HCT116 (cell line): ENCODE measurements around the gene RAB1A. TPM values are rescaled to one million over a fixed set of nuclear protein-coding genes. Genes with fewer than 3 reads are reported as not detected.

Experiments used
- ATAC-seq: fragments of 200-7000 bp; cut with Tn5 transposase; 2 replicates; pipeline ENCODE4 v1.9.1; 2020; ENCODE audit warnings: mild to moderate bottlenecking, moderate library complexity
- BruUV-seq: library from RNA; stranded (reverse); fragments of 400-500 nt; replicated peaks from 2 replicates; lab custom pipeline; 2021; lab: Mats Ljungman, UMichigan
- CTCF ChIA-PET: fragments of 300-600 bp; sonication (Branson Sonifier 250); formaldehyde crosslinking; loops from one replicate; lab custom pipeline; 2021; ENCODE audit warnings: antibody characterized with exemption; lab: Charles Lee
- POLR2A ChIA-PET: fragments of 300-600, 350-600 bp; sonication (Branson Sonifier 250); formaldehyde crosslinking; loops from one replicate; lab custom pipeline; 2021; ENCODE audit warnings: antibody characterized with exemption; lab: Charles Lee
- RAD21 ChIA-PET, 2 experiments: fragments of 300-600 bp; sonication (Branson Sonifier 250); formaldehyde crosslinking; loops; one replicate each; lab custom pipeline; 2023; ENCODE audit warnings: low total read pairs in 2 of 2; ENCODE audit not compliant: uncharacterized antibody in 2 of 2, unreplicated experiment in 2 of 2, low non-redundant PET in 1 of 2; lab: Charles Lee
- DNase-seq: peaks from one replicate; pipeline ENCODE4 v3.0.0-alpha.2; 2010; ENCODE audit warnings: low read depth, low spot score
- H2AFZ ChIP-seq: fragments of 200-600 bp; shearing (Covaris generic), sonication (generic); 2 replicates; pipeline ENCODE4 v1.6.1; 2017; ENCODE audit warnings: low read depth, mixed run types, mixed read lengths, antibody characterized with exemption, low read length; ENCODE audit not compliant: poor library complexity, severe bottlenecking
- H3K27ac ChIP-seq: 2 replicates; pipeline ENCODE4 v1.5.1; 2012; ENCODE audit warnings: low read depth, low read length
- H3K27me3 ChIP-seq: fragments of 200-600 bp; sonication (generic); 2 replicates; pipeline ENCODE4 v1.6.1; 2016; ENCODE audit warnings: mixed run types, low read length, mixed read lengths; ENCODE audit not compliant: insufficient read depth
- H3K36me3 ChIP-seq, 2 experiments: fragments of 200-500 bp in 1 of 2; fragments of 200-600 bp in 1 of 2; sonication (Bioruptor generic) in 1 of 2; sonication (generic) in 1 of 2; 2 replicates each; pipeline versions ENCODE4 v1.5.1 to v1.6.1; 2014 to 2016; ENCODE audit warnings: low read length in 2 of 2, inconsistent platforms in 1 of 2, mixed read lengths in 1 of 2, mixed run types in 1 of 2; ENCODE audit not compliant: insufficient read depth in 2 of 2, control insufficient read depth in 1 of 2
- H3K4me1 ChIP-seq, 2 experiments: fragments of 200-600 bp in 1 of 2; sonication (generic) in 1 of 2; 2 replicates each; pipeline versions ENCODE4 v1.5.1 to v1.6.1; 2012 to 2017; ENCODE audit warnings: low read length in 2 of 2, inconsistent platforms in 1 of 2, mild to moderate bottlenecking in 1 of 2, mixed read lengths in 1 of 2, mixed run types in 1 of 2, moderate library complexity in 1 of 2; ENCODE audit not compliant: insufficient read depth in 2 of 2, control insufficient read depth in 1 of 2
- H3K4me2 ChIP-seq: fragments of 200-600 bp; sonication (generic); 2 replicates; pipeline ENCODE4 v1.6.1; 2017; ENCODE audit warnings: mixed run types, low read length, mixed read lengths
- H3K4me3 ChIP-seq, 2 experiments: fragments of 200-600 bp in 1 of 2; sonication (generic) in 1 of 2; replicated peaks in 1 of 2; 2 replicates each; pipeline ENCODE4 v1.5.1; 2011 to 2016; ENCODE audit warnings: low read length in 2 of 2, control low read depth in 1 of 2, low read depth in 1 of 2, mild to moderate bottlenecking in 1 of 2, mixed read lengths in 1 of 2, mixed run types in 1 of 2
- H3K79me2 ChIP-seq: fragments of 200-600 bp; sonication (generic); 2 replicates; pipeline ENCODE4 v1.6.1; 2017; ENCODE audit warnings: mild to moderate bottlenecking, mixed run types, low read length, moderate library complexity, mixed read lengths; ENCODE audit not compliant: insufficient read depth
- H3K9ac ChIP-seq: fragments of 200-600 bp; sonication (generic); 2 replicates; pipeline ENCODE4 v1.6.1; 2016; ENCODE audit warnings: low read length, mixed read lengths
- H3K9me2 ChIP-seq: fragments of 200-600 bp; sonication (generic), shearing (Covaris generic); 2 replicates; pipeline ENCODE4 v1.6.1; 2017; ENCODE audit warnings: mixed run types, mild to moderate bottlenecking, moderate library complexity; ENCODE audit not compliant: insufficient read depth
- H3K9me3 ChIP-seq, 2 experiments: fragments of 200-500 bp in 1 of 2; fragments of 200-600 bp in 1 of 2; sonication (Bioruptor generic) in 1 of 2; sonication (generic) in 1 of 2; 2 replicates each; pipeline ENCODE4 v1.6.1; 2014 to 2017; ENCODE audit warnings: low read length in 2 of 2, mixed read lengths in 2 of 2, inconsistent platforms in 1 of 2, low read depth in 1 of 2, mild to moderate bottlenecking in 1 of 2, mixed run types in 1 of 2, moderate library complexity in 1 of 2; ENCODE audit not compliant: control insufficient read depth in 1 of 2, insufficient read depth in 1 of 2
- H4K20me1 ChIP-seq: fragments of 200-600 bp; sonication (generic), shearing (Covaris generic); 2 replicates; pipeline ENCODE4 v1.6.1; 2017; ENCODE audit warnings: mixed run types, mild to moderate bottlenecking, moderate library complexity; ENCODE audit not compliant: insufficient read depth
- CEBPB ChIP-seq: IDR thresholded peaks from 2 replicates; pipeline ENCODE4 v1.6.1; 2012; ENCODE audit warnings: low read depth
- FOSL1 ChIP-seq: IDR thresholded peaks from 2 replicates; pipeline ENCODE4 v1.6.1; 2012; ENCODE audit warnings: low read depth
- POLR2AphosphoS5 ChIP-seq: IDR thresholded peaks from 2 replicates; pipeline ENCODE4 v1.6.1; 2011; ENCODE audit warnings: mild to moderate bottlenecking, low read depth, low read length, moderate library complexity
- SP1 ChIP-seq: IDR thresholded peaks from 2 replicates; pipeline ENCODE4 v1.6.1; 2012; ENCODE audit warnings: low read depth
- SRF ChIP-seq: IDR thresholded peaks from 2 replicates; pipeline ENCODE4 v1.6.1; 2012; ENCODE audit warnings: low read depth
- TCF7L2 ChIP-seq: IDR thresholded peaks from 2 replicates; pipeline ENCODE4 v1.7.0; 2011; ENCODE audit warnings: borderline replicate concordance, inconsistent platforms; ENCODE audit not compliant: insufficient read depth, insufficient read length; ENCODE audit errors: extremely low read depth
- YY1 ChIP-seq: IDR thresholded peaks from 2 replicates; pipeline ENCODE4 v1.6.1; 2011; ENCODE audit warnings: low read length, low read depth, moderate library complexity, mild to moderate bottlenecking; ENCODE audit not compliant: insufficient replicate concordance; ENCODE audit errors: extremely low read depth
- ZFX ChIP-seq: fragments of 450-650 bp; IDR thresholded peaks from 2 replicates; pipeline ENCODE4 v1.6.1; 2017
- ZNF274 ChIP-seq: fragments of 200-500 bp; sonication (Bioruptor generic); IDR thresholded peaks from 2 replicates; pipeline ENCODE4 v1.6.1; 2014; ENCODE audit warnings: mild to moderate bottlenecking, low read depth, low read length, inconsistent platforms
- intact Hi-C: fragments of 100-400 bp; cut with micrococcal nuclease; formaldehyde crosslinking; loops from 2 replicates; pipeline ENCODE4 v1.10.0; 2022
- total RNA-seq: library from RNA; stranded (reverse); gene quantifications from one replicate; pipeline ENCODE4 v1.2.1, GENCODE V29; 2021; ENCODE audit not compliant: unreplicated experiment
- TF ChIP-seq, protein P1 (sequence below): IDR thresholded peaks from 2 replicates; pipeline ENCODE4 v1.6.1; 2012

The RAB1A gene
- total RNA-seq, 1 experiment from 2014 or later, result 131 TPM

DNA sequence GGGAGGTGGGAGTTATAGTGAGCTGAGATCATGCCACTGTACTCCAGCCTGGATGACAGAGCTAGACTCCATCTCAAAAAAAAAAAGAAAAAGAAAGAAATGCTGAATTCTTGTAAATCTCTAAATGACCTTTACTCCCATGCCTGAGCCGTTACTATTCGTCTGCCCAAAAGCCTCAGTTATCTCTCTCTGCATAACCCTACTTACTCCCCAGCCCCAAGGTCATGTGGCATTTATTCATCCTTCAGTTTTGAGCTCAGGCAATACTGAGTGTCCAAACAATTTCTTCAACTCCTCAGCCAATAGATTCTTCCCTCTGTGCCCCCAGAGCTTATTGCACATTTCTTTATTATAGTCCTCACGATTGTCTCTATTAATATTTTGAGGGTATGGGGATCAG, 28.8 kb downstream of the RAB1A start:
- H2AFZ ChIP-seq, result no peak overlapping the region
- H3K4me2 ChIP-seq, result no peak overlapping the region
- TF ChIP-seq ZNF274 (no peak), FOSL1 (no peak), ZFX (no peak), CEBPB (no peak), SRF (no peak), TCF7L2 (no peak), POLR2AphosphoS5 (no peak), SP1 (no peak), YY1 (no peak)
- TF ChIP-seq, all 23 proteins: peak for 0
- DNase-seq, result no peak
- ChIA-PET CTCF (no interaction called here), POLR2A (interaction anchor here (0.7 to 1.2 kb wide), 3 partner anchors 12 to 29 kb away, joined by 3 to 5 read pairs (median 3); partner anchors contain the start of gene RAB1A), RAD21 (no interaction called here)
- Histone ChIP-seq H3K36me3 (peaks cover 23 to 33% of the 10 kb centered on the region in 2 experiments; a peak in 3 of 4 replicates), H3K9me2 (no peaks in the 10 kb centered on the region), H3K27ac (no peak overlapping the region), H3K4me3 (no peak overlapping the region), H4K20me1 (peaks cover 14% of the 10 kb centered on the region; the same call in 1 of the 2 replicates), H3K9ac (no peak overlapping the region), H3K9me3 (no peaks in the 10 kb centered on the region), H3K79me2 (peaks cover 93% of the 10 kb centered on the region), H3K4me1 (no peaks in the 10 kb centered on the region), H3K27me3 (no peaks in the 10 kb centered on the region)
- ATAC-seq, result no peak
- BruUV-seq, result no TSS peak
- intact Hi-C loops, result no loop called here

DNA sequence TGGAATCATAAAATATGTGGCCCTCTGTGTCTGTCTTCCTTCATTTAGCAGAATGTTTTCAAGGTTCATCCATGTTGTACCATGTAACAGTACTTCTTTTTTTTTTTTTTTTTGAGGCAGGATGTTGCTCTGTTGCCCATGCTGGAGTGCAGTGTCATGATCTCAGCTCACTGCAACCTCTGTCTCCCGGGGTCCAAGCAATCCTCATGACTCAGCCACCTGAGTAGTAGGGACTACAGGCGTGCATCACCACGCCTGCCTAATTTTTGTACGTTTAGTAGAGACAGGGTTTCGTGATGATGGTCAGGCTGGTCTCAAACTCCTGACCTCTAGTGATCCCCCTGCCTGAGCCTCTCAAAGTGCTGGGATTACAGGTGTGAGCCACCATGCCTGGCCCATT, 31.2 kb downstream of the RAB1A start:
- H3K4me1 ChIP-seq, result no peaks in the 10 kb centered on the region
- intact Hi-C loops, result no loop called here
- no TSS peak for BruUV-seq
- H4K20me1 ChIP-seq, result peaks cover 12% of the 10 kb centered on the region; the same call in 1 of the 2 replicates
- H3K27me3 ChIP-seq, result no peaks in the 10 kb centered on the region
- RAD21 ChIA-PET, result interaction anchor here in 1 of 2 experiments (1.2 kb wide), 1 partner anchor 31 kb away, joined by 4 read pairs; the partner anchor contains the start of gene RAB1A
- H3K79me2 ChIP-seq, result peaks cover 87% of the 10 kb centered on the region
- ATAC-seq (no peak), DNase-seq (no peak)
- POLR2A ChIA-PET, result no interaction called here
- no peak overlapping the region for H3K4me2 ChIP-seq
- no peaks in the 10 kb centered on the region for H3K9me3 ChIP-seq
- no peak overlapping the region for H2AFZ ChIP-seq
- CTCF ChIA-PET, result no interaction called here
- H3K27ac ChIP-seq, result no peak overlapping the region
- H3K36me3 ChIP-seq, result peaks cover 23 to 32% of the 10 kb centered on the region in 2 experiments; a peak in 3 of 4 replicates
- H3K4me3 ChIP-seq, result no peak overlapping the region
- H3K9ac ChIP-seq, result no peak overlapping the region
- no peak for TF ChIP-seq SP1
- TF ChIP-seq, protein P1, sequence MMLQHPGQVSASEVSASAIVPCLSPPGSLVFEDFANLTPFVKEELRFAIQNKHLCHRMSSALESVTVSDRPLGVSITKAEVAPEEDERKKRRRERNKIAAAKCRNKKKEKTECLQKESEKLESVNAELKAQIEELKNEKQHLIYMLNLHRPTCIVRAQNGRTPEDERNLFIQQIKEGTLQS, result no peak
- H3K9me2 ChIP-seq, result no peaks in the 10 kb centered on the region
